Measurements from ENCODE around the gene VSTM4.

DNA sequence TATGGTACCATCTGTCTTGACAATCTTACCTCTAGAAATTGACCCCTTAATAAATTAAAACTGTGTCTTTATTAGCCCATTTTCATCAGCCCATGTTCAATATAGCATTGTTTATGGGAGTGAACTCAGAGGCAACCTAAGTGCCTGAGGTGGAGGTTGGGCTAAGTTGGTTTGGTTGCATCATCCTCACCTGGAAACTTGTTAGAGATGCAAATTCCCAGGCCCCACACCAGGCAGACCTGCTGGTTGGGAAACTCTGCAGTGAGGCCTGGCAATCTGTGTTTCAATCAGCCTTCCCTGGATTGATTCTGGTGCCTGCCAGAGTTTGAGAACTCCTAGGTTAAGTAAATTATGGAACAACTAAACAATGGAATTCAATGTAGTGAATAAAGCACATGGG, 27.9 kb upstream of the VSTM4 start:
- TF ChIP-seq, protein P1, sequence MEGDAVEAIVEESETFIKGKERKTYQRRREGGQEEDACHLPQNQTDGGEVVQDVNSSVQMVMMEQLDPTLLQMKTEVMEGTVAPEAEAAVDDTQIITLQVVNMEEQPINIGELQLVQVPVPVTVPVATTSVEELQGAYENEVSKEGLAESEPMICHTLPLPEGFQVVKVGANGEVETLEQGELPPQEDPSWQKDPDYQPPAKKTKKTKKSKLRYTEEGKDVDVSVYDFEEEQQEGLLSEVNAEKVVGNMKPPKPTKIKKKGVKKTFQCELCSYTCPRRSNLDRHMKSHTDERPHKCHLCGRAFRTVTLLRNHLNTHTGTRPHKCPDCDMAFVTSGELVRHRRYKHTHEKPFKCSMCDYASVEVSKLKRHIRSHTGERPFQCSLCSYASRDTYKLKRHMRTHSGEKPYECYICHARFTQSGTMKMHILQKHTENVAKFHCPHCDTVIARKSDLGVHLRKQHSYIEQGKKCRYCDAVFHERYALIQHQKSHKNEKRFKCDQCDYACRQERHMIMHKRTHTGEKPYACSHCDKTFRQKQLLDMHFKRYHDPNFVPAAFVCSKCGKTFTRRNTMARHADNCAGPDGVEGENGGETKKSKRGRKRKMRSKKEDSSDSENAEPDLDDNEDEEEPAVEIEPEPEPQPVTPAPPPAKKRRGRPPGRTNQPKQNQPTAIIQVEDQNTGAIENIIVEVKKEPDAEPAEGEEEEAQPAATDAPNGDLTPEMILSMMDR (IDR thresholded peaks at IDR 0.05): no peak
- TF ChIP-seq POLR2A (IDR thresholded peaks at IDR 0.05; ENCODE audit: low read depth) (no peak), EP300 (IDR thresholded peaks at IDR 0.05) (no peak)
